Measurements from ENCODE around the gene TMEM131.
"Not testable (repeated sequence)": the region's sequence is repeated elsewhere in the genome, so short reads cannot be mapped to it uniquely, and the experiment has no call there.

The TMEM131 gene

DNA sequence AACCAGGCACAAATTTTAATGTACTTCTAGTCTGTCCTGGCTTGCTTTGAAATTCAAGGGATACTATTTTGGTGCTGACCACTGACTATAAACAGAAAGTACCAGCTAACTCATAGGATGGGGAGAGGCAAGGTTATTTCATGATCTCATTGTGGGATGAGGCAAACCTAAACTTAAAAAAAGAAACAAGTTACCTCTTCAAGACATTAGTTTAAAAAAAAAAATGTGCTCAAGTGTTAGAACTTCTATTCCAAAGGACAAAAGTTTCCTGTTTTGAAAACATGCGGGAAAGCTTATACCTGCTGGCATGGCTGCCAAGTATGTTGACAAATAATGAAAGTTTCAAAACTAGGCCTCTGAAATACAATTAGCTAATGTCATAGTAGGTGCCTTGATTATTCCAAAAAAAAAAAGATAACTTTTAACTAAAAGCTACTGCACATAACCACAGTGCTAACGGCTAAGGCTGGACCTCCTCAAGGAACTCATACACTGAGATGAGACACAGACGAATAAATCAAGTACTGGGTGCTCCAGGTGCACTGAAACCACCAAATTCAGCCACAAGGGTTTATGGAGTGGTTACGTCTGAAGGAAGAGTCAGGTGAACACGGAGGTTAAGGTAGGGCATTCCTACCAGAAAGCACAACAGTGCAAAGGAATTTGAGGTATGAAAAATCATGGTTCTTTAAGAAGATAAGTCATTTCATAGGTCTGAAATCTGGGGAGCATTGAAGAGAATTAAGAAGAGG is 38.1 kb downstream of the TMEM131 start:
- DNase-seq (ENCODE audit: low read depth in 2 of 2) = no peak

DNA sequence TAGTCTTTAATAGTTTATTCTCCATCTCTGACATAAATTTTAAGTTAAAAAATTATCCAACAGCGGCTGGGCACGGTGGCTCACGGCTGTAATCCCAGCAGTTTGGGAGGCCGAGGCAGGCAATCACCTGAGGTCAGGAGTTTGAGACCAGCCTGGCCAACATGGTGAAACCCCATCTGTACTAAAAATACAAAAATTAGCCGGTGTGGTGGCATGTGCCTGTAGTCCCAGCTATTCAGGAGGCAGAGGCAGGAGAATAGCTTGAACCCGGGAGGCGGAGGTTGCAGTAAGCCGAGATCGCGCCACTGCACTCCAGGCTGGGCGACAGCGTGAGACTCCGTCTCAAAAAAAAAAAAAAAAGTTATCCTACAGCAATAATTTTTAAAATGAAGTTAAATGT is 39.0 kb downstream of the TMEM131 start:
- not testable (repeated sequence) for DNase-seq (ENCODE audit: low read depth in 2 of 2)

DNA sequence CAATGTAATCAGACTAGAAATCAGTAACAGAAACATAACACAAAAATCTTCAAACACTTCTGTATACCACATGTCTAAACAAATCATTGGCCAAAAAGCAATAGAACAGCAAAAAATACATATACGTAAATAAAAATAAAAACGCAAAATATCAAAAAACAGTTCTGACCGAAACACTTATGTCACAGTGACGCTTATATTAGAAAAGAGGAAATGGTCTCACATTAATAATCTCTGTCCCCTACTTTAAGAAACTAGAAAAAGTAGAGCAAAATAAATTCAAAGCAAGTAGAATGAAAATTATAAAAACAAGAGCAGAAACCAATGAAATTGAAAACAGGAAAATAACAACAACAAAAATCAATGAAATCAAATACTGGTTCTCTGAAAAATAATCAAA is 41.9 kb downstream of the TMEM131 start:
- no peak for DNase-seq (ENCODE audit: low read depth in 2 of 2)

DNA sequence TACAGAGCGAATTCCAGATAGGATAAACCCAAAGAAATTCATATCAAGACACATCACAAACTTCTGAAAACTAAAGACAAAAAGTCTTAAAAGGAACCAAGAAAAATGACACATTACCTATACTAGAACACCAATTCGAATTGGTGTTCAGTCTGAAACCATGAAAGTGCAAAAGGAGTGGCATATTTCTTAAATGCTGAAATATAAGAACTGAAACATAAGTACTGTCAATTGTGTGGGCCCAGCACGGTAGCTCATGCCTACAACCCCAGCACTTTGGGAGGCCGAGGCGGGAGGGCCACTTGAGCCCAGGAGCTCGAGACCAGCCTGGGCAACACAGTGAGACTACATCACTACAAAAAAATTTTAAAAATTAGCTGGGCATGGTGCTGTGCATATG is 43.4 kb downstream of the TMEM131 start:
- no peak for DNase-seq (ENCODE audit: low read depth in 2 of 2)

DNA sequence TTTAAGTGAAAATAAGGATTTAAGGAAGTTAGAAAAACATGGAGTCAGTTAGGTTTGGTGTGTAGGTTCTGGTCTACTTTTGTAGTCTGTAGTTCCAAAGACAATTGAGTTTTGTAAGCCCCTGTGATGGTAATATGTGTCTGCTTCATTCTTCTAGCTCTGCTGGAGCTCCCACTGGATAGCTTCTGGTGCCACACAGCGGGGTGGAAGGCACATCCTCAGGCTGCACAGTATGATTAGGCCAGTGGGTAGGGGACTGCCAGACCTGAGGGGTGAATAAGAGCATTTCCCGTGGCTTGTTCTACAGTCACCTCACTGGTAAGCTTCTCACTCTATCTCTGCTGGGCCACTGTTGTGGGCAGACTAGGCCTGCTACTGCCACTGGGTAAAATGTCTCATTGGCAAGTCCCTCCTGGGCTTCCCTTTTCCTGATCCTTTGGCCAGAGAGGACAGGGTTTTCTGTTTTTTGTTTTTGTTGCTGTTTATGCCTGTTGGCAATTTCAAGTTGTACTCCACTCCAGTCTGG is 44.5 kb downstream of the TMEM131 start:
- no peak for DNase-seq (ENCODE audit: low read depth in 2 of 2)

DNA sequence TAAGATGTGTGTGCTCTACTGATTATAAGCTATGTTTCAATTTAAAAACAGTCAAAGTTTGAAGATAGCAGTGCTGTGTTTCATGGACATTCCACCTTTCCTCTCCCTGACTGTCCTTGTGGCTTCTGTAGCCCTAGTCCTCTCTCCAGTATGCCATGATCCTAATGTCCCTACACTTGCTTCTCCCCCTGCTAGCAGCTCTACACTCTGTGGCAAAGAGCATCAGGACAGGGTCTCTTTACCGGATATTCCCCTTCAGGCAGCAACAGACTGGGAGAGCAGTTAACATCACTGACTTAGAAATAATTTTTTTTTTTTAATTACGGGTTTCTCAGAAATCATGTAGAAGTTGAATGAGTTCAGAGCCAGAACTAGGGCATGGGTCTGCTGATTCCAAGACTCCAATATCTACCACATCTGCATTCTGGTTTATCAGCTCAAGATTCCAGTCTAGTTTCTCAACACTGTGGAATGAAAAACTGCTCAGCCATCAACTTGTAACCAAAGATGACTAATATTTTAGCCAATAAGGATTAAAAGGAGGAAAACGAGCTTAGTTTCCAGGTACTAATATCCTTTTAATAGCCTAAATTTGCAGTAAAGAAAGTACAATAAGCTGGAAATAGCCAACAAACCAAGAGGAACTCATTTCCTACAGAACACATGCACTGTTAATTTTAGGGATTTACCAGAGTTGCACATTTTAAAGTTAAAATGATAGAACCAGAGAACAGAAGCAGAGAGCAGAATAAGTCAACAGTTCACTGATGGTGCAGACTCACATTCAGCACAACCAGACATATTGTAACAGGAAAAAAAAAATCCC is 45.2 kb downstream of the TMEM131 start:
- no peak for DNase-seq (ENCODE audit: low read depth in 2 of 2)

DNA sequence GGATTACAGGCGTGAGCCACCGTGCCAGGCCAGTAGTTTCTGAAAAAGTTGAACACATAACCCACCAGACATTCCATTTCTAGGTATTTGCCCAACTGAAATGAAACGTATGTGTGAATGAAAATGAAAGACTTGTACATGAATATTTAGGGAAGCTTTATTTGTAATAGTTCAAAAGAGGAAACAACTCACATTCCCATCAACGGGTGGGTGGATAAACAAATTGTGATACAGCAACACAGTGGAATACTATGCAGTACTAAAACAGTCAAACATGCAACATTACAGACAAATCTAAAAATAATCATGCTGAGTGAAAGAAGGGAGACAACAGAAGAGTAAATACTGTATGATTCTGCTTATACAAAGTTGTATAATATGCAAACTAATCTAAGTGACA is 46.8 kb downstream of the TMEM131 start:
- DNase-seq (ENCODE audit: low read depth in 2 of 2) = no peak

DNA sequence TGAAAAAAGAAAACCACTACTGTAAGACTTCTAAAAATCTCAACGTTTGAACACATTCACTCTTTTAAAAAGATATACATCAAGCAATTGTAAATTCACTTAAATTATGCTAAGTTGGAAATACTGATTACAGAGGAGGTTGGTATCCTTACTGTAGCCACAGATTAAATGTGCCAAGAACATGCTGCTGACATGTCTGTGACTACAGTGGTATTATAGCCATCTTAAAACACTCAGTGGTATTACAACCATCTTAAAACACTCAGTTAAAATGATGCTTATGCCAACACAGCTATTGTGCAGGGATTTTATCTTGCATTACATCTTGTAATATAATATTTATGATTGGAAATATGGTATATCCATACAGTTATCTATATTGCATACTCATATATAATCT is 50.0 kb downstream of the TMEM131 start:
- no peak for DNase-seq (ENCODE audit: low read depth in 2 of 2)

DNA sequence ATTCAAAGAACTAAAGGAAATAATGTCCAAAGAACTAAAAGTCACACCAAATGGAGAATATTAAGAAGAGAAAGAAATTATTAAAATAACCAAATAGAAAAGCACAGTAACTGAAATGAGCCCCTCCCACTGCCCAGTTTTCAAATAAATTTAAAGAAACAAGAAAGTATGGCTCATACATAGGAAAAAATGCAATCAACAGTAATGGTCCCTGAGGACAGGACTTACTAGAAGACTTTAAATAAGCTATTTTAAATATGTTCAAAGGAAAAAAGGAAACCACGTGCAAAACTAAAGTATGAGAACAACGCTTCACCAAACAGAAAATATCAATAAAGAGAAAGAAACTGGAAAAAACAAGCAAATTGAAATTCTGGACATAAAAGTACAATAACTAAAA is 58.9 kb downstream of the TMEM131 start:
- DNase-seq (ENCODE audit: low read depth in 2 of 2) = no peak

DNA sequence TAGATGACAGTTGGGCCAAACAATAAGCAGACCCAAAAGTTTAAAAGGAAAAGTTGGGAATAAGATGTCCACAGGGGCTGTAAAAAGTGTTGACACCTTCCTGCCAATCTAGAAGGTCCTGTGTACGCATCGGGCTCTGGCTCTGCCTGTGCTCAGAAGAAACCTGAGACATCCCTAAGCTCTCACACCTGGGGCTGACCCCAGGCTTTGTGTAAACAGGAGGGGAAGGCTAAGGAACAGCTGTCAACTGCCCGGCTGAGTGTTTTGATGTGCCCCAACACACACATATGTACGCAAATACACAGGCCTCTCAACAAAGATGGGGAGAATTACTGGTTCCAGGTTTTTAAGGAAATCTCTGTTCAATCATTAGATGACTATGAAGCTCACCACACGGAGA is 59.5 kb downstream of the TMEM131 start:
- no peak for DNase-seq (ENCODE audit: low read depth in 2 of 2)

DNA sequence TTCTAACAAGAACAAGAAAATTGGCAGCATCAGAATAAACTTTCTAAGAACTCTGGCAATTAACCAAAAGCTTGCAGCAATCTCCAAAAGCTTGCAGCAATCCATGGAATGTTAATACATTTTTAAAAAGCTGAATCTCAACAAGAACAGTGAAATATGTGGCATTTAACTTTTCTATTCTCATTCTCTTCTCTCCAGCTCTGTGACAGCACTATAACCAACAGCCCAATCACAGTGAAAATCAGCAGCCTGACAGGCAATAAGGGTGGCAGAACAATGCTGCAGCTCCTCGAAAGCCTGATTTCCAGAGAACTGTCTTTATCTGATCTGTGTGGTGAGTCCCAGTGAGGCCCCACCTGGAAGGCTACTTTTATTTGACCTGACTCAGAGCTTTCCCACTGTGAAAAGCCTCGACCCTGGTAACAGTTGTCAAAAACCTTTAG is 60.0 kb downstream of the TMEM131 start:
- DNase-seq (ENCODE audit: low read depth in 2 of 2) = no peak

DNA sequence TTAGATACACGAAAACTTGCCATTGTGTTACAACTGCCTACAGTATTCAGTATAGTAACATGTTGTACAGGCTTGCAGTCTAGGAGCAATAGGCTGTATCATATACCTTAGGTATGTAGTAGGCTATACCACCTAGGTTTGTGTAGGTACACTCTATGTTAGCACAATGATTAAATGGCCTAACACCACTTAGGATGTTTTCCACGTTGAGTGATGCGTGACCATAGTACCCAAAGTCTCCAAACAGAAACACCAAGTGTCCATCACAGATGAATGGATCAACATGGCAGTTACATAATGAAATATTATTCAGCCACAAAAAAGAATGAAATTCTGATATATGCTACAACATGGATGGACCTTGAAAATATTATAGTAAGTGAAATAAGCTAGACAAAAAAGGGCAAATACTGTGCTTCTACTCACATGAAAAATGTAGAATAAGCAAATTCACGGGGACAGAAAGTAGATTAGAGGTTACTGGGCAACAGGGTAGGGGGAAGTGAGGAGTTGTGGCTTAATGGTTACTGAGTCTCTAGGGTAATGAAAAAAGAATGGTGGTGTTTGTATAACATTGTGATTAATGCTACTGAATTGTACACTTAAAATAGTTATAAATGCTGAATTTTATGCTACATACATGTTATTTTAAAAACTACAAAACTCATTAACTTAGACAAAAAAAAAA is 62.6 kb downstream of the TMEM131 start:
- DNase-seq (ENCODE audit: low read depth in 2 of 2) = no peak

DNA sequence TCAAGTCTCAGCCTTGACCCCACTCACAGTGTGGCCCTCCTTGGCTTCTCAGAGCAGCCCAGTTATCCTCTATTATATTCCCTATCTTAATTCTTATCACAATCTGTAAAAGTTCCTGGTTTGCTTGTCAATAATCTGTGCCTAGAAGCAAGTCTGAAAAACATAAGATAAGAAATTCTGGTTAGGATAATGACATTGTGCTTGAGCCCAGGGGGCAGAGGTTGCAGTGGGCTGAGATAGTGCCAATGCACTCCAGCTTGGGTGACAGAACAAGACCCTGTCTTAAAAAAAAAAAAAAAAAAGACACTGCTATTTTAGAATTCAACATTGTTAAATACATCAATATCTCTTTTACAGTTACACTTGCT is 63.9 kb downstream of the TMEM131 start:
- no peak for DNase-seq (ENCODE audit: low read depth in 2 of 2)

DNA sequence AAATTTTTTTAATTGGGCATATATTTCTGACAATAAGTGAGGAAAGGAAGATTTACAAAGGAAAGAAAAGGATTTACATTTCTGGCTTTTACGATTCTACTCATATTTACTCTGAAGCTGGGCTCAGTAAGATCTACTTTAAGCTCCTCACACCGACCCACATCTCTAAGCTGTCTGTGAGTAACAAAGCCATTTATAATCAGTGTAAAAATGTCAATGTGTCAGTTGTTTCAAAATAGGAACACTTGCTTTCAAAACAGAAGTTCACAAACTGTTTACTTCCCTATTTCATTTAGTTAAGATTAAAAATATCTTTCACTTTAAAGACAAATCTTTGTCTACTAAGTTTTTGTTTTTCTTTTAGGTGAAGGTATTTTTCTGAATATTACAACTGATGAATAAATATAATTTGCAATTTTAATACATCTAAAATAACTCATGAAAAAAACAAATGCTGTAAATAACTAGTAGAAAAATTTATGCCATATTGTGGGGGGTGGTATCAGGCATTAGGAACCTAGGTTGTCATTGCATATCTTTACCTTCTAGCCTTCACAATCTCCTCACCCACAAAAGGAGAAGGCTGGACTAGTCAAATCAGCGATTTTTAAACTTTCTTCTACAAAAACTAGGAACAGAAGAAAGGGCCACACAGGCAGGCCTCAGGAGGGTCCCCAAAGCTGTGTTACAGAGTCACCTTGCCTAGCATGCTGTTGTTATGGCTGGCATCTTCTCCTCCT is 64.5 kb downstream of the TMEM131 start:
- no peak for DNase-seq (ENCODE audit: low read depth in 2 of 2)

DNA sequence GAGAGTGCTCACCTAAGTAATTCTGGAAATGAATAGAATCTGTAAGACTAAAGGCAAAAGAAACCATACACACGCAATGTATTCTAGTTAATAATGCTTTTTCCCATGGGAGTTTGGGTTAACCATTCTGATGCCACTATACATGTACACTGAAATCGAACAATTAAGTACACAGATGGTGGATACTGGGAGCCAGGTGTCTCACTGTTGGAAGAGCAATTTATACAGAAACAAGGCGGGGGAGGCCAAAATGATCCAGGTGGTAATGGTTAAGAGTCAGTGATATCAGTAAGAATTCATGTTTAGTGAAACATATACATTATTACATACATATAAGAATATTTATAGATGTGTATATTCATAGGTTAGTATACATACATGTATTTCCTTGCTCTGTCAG is 67.2 kb downstream of the TMEM131 start:
- DNase-seq (ENCODE audit: low read depth in 2 of 2) = no peak

DNA sequence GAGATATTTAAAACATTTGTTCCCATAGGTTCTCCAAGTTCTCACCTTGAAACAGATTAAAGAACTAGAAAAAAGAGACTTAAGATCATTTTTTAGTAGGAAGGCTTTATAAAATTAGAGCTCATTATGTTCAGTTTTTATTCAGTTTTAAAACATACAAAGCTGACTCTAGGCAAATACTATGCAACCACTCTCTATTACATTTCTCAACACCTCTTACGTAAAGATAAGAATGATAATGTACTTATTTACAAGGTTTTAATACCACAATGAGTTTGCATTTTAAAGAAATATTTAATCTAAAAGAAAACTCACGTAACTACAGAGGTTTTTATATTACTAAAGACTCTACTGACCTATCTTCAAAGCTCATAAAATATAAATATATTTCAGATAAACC is 68.8 kb downstream of the TMEM131 start:
- DNase-seq (ENCODE audit: low read depth in 2 of 2) = no peak

DNA sequence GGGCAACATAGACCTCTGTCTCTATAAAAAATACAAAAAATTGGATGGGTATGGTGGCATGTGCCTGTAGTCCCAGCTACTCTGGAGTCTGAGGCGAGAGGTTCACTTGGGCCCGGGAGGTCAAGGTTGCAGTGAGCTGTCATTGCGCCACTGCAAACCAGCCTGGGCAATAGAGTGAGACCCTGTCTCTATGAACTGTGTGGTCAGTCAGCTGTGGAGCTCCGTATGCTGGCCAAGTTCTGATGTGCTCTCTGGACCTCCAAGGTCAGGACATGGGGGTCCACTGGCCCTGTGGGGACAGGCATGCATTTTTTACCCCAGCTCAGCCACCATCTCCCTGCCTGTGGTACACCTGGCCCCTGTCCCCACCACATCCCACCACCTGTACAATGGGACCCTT is 71.6 kb downstream of the TMEM131 start:
- no peak for DNase-seq (ENCODE audit: low read depth in 2 of 2)

DNA sequence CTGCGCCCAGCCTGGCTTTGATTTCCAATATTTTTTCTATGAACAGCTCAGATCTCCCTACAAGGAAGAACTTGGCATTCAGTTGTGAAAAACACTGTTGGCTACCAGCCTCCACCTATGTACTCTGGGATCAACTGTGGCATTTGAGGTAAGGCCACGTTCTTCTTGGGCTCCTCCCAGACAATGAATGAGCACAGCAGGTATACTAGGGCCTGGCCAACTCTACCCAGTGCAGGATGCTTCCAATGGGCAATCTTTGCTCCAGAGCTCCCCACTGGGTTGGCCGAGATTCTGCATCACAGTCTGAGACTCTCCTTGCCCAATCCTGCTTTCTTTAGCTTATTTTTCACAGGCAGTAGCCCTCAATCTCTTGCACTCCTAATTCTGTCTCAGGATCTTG is 75.9 kb downstream of the TMEM131 start:
- DNase-seq (ENCODE audit: low read depth in 2 of 2) = no peak

DNA sequence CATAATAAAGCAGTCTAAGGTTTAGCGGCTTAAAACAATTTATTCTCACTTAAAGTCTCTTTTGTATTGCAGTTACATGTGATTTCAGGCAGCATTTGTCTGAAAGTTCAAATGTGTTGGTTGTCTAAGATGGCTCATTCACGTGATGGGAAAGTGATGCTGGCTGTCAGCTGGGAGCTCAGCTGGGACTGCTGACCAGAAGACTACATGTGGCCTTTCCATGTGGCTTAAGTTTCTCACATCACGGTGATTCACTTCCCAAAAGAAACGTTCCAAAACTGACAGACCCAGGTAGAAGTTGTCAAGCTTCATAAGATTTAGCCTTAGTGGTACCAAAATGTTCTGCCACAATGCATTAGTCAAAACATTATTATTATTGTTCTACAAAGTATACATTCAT is 76.9 kb downstream of the TMEM131 start:
- no peak for DNase-seq (ENCODE audit: low read depth in 2 of 2)

DNA sequence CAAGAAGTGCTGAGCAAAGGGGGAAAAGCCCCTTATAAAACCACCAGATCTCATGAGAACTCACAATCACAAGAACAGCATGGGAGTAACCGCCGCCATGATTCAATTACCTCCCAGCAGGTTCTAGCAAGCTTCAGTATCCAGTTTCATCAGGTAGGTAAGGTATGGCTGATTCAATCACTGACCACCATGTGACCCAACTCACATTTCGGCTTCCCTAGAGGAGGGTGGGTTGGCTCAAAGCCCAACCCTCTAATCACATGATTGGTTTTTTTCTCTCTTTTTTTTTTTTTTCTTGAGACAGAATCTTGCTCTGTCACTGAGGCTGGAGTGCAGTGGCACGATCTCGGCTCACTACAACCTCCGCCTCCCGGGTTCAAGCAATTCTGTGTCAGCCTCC is 78.1 kb downstream of the TMEM131 start:
- DNase-seq (ENCODE audit: low read depth in 2 of 2) = not testable (repeated sequence)

DNA sequence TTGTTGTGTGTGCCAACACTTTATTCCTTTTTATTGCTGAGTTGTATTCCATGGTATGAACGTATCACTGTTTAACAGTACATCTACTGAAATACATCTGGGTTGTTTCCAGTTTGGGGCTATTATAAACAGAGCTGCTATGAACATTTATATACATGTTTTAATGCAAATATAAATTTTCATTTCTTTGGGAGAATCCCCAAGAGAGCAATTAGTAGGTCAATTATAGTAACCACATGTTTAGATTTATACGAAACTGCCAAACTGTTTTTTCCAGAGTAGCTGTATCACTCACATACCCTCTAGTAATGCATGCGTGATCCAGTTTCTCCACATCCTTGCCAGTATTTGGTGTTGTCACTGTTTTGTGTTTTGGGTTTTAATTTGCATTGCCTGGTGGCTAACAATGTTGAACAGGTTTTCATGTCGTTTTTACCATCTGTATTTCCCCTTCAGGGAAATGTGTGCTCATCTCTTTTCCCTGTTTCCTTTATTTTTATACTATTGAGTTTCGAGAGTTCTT is 81.0 kb downstream of the TMEM131 start:
- no peak for DNase-seq (ENCODE audit: low read depth in 2 of 2)

DNA sequence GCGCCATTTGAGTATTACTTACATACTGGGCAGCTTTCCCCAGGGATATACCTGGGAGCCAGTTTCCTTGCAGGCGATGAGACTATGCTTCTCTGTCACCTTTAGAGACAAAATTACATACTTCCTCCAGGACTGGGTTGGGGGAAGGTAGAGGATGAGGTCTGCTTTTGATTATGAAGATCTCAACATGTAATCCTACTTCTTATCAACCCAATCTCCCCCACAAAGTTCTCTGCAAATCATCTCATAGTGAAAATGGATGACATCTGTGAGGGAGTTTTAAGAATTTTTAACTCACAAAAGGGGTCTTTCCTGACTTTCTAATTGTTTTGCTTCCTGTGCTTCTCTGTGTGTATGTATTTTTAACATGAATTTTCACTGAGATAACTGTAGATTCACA is 81.9 kb downstream of the TMEM131 start:
- DNase-seq (ENCODE audit: low read depth in 2 of 2) = no peak

Measured in stimulated activated CD4-positive, alpha-beta T cell treated with anti-CD3 and anti-CD28 coated beads, Interleukin-1b, Interleukin-23, amount 100 ng/mL, for 1 hour (primary cell).